Lung (tissue), 12 donors: ENCODE results near the gene GATA6. TPM values are rescaled to one million over a fixed set of nuclear protein-coding genes. Genes with fewer than 3 reads are reported as not detected.
"Not testable (repeated sequence)": the region's sequence is repeated elsewhere in the genome, so short reads cannot be mapped to it uniquely, and the experiment has no call there.

Experiments
- ATAC-seq: fragments of 200-7000 bp; cut with Tn5 transposase; one replicate; pipeline ENCODE4 v1.9.1; 2020; ENCODE audit warnings: moderate number of reproducible peaks; ENCODE audit not compliant: insufficient read depth, low FRiP score
- DNase-seq, 3 donors: peaks; one replicate each; pipeline ENCODE4 v3.0.0-alpha.2; 2013 to 2017
- H3K27ac ChIP-seq, 2 donors: one replicate each; pipeline ENCODE4 v1.5.1; 2013; ENCODE audit warnings: mild to moderate bottlenecking in 2 of 2, moderate library complexity in 2 of 2, control low read depth in 1 of 2, inconsistent platforms in 1 of 2, low read depth in 1 of 2, low read length in 1 of 2
- H3K27me3 ChIP-seq, 3 donors: one replicate each; pipeline ENCODE4 v1.5.1; 2013; ENCODE audit warnings: low read length in 2 of 3; ENCODE audit not compliant: control insufficient read depth in 3 of 3, insufficient read depth in 3 of 3
- H3K36me3 ChIP-seq, 4 donors: one replicate each; pipeline ENCODE4 v1.5.1; 2013; ENCODE audit warnings: low read length in 4 of 4, mild to moderate bottlenecking in 1 of 4, moderate library complexity in 1 of 4; ENCODE audit not compliant: control insufficient read depth in 4 of 4, insufficient read depth in 4 of 4
- H3K4me1 ChIP-seq, 5 donors: one replicate each; pipeline ENCODE4 v1.5.1; 2013; ENCODE audit warnings: low read length in 5 of 5, mild to moderate bottlenecking in 2 of 5, moderate library complexity in 1 of 5; ENCODE audit not compliant: control insufficient read depth in 5 of 5, insufficient read depth in 5 of 5
- H3K4me3 ChIP-seq: one replicate; pipeline ENCODE4 v1.5.1; 2013; ENCODE audit warnings: mild to moderate bottlenecking, control low read depth, moderate library complexity
- H3K9ac ChIP-seq, 2 donors: one replicate each; pipeline ENCODE4 v1.5.1; 2013; ENCODE audit warnings: low read length in 2 of 2, control low read depth in 1 of 2; ENCODE audit not compliant: insufficient read depth in 1 of 2
- H3K9me3 ChIP-seq, 4 donors: one replicate each; pipeline ENCODE4 v1.5.1; 2013; ENCODE audit warnings: low read length in 3 of 4, mild to moderate bottlenecking in 1 of 4, moderate library complexity in 1 of 4; ENCODE audit not compliant: control insufficient read depth in 4 of 4, insufficient read depth in 3 of 4
- WGBS, 2 donors: extraction: QIAGEN DNeasy Blood & Tissue Kit; methylation state at CpG; one replicate each; pipeline ENCODE4 v1.1.7; 2013; 5-methylcytosine and 5-hydroxymethylcytosine counted together
- polyA plus RNA-seq, 2 donors: library from polyadenylated mRNA; stranded (reverse); fragments of 200-250 nt; gene quantifications; one replicate each; pipeline ENCODE4 v1.2.1, GENCODE V29; 2013
- total RNA-seq, 2 donors: library from RNA; depleted of rRNA in 1 of 2; stranded (reverse); fragments of >200 nt in 1 of 2; gene quantifications; one replicate each; pipeline ENCODE4 v1.2.1, GENCODE V29; 2014 to 2021
- TF ChIP-seq, protein P1 (sequence below): IDR thresholded peaks from 2 replicates; pipeline ENCODE4 v1.5.1; 2012; ENCODE audit warnings: mild to moderate bottlenecking; ENCODE audit errors: control extremely low read depth, extremely low read depth
- donor health status: control.
- donor health status: control.
- donor health status: Bipolar disorder and iron deficiency.
- donor health status: healthy.
- donor health status: DM: yes; HTN: yes; CAD: no.

Gene GATA6
- total and polyA plus RNA-seq, 4 donors: 11.3 to 34.3 (median 21.8) TPM

GRCh38 chr18:22195052-22195451 is 25.7 kb downstream of the GATA6 start:
- WGBS, 2 donors: 88 to 91% methylated on average over 11 of the region's 11 CpGs
- ATAC-seq: no peak

DNA sequence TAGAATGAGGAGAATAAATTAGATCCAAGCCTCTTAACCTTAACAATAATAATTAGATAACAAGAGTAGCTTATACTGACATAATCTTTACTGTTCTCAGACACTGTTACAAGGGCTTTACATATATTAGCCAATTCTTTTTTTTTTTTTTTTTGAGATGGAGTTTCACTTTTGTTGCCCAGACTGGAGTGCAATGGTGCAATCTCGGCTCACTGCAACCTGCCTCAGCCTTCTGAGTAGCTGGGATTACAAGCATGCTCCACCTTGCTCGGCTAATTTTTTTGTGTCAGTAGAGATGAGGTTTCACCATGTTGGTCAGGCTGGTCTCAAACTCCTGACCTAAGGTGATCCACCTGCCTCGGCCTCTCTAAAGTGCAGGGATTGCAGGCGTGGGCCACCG is 27.6 kb downstream of the GATA6 start:
- not testable (repeated sequence) for ATAC-seq, H3K4me3 ChIP-seq, H3K27me3 ChIP-seq, H3K9me3 ChIP-seq, H3K9ac ChIP-seq, DNase-seq
- Histone ChIP-seq H3K36me3 (peaks cover 5 to 33% (median 13%) of the 10 kb centered on the region in 4 donors), H3K4me1 (peaks cover 13 to 49% (median 25%) of the 10 kb centered on the region in 5 donors), H3K27ac (peak overlapping the region; percentile 49 to 59)
- WGBS, 2 donors: 79 to 90% methylated on average over 5 of the region's 5 CpGs

More at GRCh38 chr18:22195052-22195451, 25.7 kb downstream of the GATA6 start:
- DNase-seq: no peak
- Histone ChIP-seq H3K9me3 (no peaks in the 10 kb centered on the region), H3K4me1 (peaks cover 16 to 66% (median 36%) of the 10 kb centered on the region in 5 donors), H3K27me3 (peaks cover 0 to 2% (median 0%) of the 10 kb centered on the region in 3 donors), H3K36me3 (peaks cover 0 to 36% (median 7%) of the 10 kb centered on the region in 4 donors), H3K27ac (peak overlapping the region in 1 of 2 donors; percentile 82), H3K9ac (no peak overlapping the region), H3K4me3 (no peak overlapping the region)
- TF ChIP-seq, protein P1, sequence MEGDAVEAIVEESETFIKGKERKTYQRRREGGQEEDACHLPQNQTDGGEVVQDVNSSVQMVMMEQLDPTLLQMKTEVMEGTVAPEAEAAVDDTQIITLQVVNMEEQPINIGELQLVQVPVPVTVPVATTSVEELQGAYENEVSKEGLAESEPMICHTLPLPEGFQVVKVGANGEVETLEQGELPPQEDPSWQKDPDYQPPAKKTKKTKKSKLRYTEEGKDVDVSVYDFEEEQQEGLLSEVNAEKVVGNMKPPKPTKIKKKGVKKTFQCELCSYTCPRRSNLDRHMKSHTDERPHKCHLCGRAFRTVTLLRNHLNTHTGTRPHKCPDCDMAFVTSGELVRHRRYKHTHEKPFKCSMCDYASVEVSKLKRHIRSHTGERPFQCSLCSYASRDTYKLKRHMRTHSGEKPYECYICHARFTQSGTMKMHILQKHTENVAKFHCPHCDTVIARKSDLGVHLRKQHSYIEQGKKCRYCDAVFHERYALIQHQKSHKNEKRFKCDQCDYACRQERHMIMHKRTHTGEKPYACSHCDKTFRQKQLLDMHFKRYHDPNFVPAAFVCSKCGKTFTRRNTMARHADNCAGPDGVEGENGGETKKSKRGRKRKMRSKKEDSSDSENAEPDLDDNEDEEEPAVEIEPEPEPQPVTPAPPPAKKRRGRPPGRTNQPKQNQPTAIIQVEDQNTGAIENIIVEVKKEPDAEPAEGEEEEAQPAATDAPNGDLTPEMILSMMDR: no peak

- Histone ChIP-seq H3K4me1 (peaks cover 13 to 41% (median 24%) of the 10 kb centered on the region in 5 donors), H3K27ac (peak overlapping the region; percentile 49 to 59), H3K27me3 (no peaks in the 10 kb centered on the region), H3K9me3 (no peaks in the 10 kb centered on the region), H3K36me3 (peaks cover 5 to 40% (median 19%) of the 10 kb centered on the region in 4 donors), H3K9ac (no peak overlapping the region), H3K4me3 (no peak overlapping the region)
- no peak for ATAC-seq
- DNase-seq: no peak
- 68 to 79% methylated on average over 2 of the region's 2 CpGs for WGBS, 2 donors
- TF ChIP-seq, protein P1: no peak
These were observed 28.3 kb downstream of the GATA6 start for GRCh38 chr18:22197668-22198067.

DNA sequence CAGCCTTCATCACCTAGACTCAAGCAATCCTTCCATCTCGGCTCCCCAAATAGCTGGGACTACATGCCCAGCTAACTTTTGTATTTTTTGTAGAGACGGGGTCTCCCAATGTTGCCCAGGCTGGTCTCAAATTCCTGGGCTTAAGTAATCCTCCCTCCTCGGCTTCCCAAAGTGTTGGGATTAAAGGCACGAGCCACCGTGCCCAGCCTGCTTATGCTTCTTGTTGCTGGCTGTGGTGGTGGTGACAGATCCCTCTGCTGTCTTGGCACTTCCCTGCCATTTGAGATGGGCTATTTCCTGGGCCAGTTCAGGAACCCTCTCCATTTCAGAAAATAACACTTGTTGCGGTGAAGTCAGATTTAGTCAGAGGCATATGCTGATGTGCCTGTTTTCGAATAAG is 28.8 kb downstream of the GATA6 start:
- Histone ChIP-seq H3K4me1 (peaks cover 13 to 37% (median 25%) of the 10 kb centered on the region in 5 donors), H3K9ac (no peak overlapping the region), H3K4me3 (no peak overlapping the region), H3K27ac (peak overlapping the region in 1 of 2 donors; percentile 59), H3K36me3 (peaks cover 5 to 44% (median 22%) of the 10 kb centered on the region in 4 donors), H3K27me3 (no peaks in the 10 kb centered on the region), H3K9me3 (no peaks in the 10 kb centered on the region)
- TF ChIP-seq, protein P1: no peak
- 87 to 88% methylated on average over 7 of the region's 7 CpGs for WGBS, 2 donors
- ATAC-seq: no peak
- DNase-seq: no peak
